Activated CD4-positive, alpha-beta memory T cell treated with anti-CD3 and anti-CD28 coated beads, Interleukin-2, amount 10 ng/mL, durations not matched to agents 7 days and 5 days (primary cell): Measurements from ENCODE around the gene DUSP7. TPM values are rescaled to one million over a fixed set of nuclear protein-coding genes. Genes with fewer than 3 reads are reported as not detected.

Experiments used
- CTCF ChIA-PET: fragments of 350-600 bp; sonication (Branson Sonifier 250); formaldehyde crosslinking; loops from one replicate; lab custom pipeline; 2021; ENCODE audit warnings: antibody characterized with exemption, inconsistent platforms; lab: Charles Lee
- POLR2A ChIA-PET: fragments of 350-600 bp; sonication (Branson Sonifier 250); formaldehyde crosslinking; loops from one replicate; lab custom pipeline; 2021; ENCODE audit warnings: antibody characterized with exemption; lab: Charles Lee
- DNase-seq: peaks from one replicate; pipeline ENCODE4 v3.0.0-alpha.2; 2020
- H3K27ac Mint-ChIP-seq: one replicate; pipeline ENCODE4 v1.8.0; 2021; ENCODE audit warnings: mild to moderate bottlenecking, mixed read lengths
- H3K27me3 Mint-ChIP-seq: one replicate; pipeline ENCODE4 v1.8.0; 2021; ENCODE audit warnings: mixed read lengths
- H3K36me3 Mint-ChIP-seq: one replicate; pipeline ENCODE4 v1.8.0; 2021; ENCODE audit warnings: low read depth, mixed read lengths
- H3K4me1 Mint-ChIP-seq: one replicate; pipeline ENCODE4 v1.8.0; 2021; ENCODE audit warnings: mixed read lengths
- H3K4me3 Mint-ChIP-seq: one replicate; pipeline ENCODE4 v1.8.0; 2021; ENCODE audit warnings: mild to moderate bottlenecking, mixed read lengths
- H3K9me3 Mint-ChIP-seq: one replicate; pipeline ENCODE4 v1.8.0; 2021; ENCODE audit warnings: mixed read lengths
- total RNA-seq, 2 experiments: library from RNA; stranded (reverse); gene quantifications; one replicate each; pipeline ENCODE4 v1.2.3, GENCODE V29; 2021

The DUSP7 gene
- total RNA-seq, 2 experiments from 2014 or later, result 40.1 to 40.9 TPM

- Mint-ChIP-seq H3K36me3 (no peaks in the 10 kb centered on the region), H3K4me1 (no peaks in the 10 kb centered on the region), H3K4me3 (no peak overlapping the region), H3K27ac (no peak overlapping the region), H3K9me3 (no peaks in the 10 kb centered on the region), H3K27me3 (no peaks in the 10 kb centered on the region)
- ChIA-PET POLR2A (no interaction called here), CTCF (interaction anchor here (2.0 kb wide), 1 partner anchor 14 kb away, joined by 8 read pairs; no protein-coding TSS in a partner anchor)
- no peak for DNase-seq
Measured at GRCh38 chr3:52015438-52016228, 40.7 kb downstream of the DUSP7 start.

- Mint-ChIP-seq H3K27ac (no peak overlapping the region), H3K36me3 (no peaks in the 10 kb centered on the region), H3K9me3 (no peaks in the 10 kb centered on the region), H3K4me3 (no peak overlapping the region), H3K4me1 (no peaks in the 10 kb centered on the region), H3K27me3 (no peaks in the 10 kb centered on the region)
- POLR2A ChIA-PET, result no interaction called here
- no peak for DNase-seq
- CTCF ChIA-PET, result no interaction called here
Measured at GRCh38 chr3:52014613-52015012, 41.8 kb downstream of the DUSP7 start.

- Mint-ChIP-seq H3K4me3 (no peak overlapping the region), H3K27me3 (no peaks in the 10 kb centered on the region), H3K4me1 (no peaks in the 10 kb centered on the region), H3K27ac (no peak overlapping the region), H3K9me3 (no peaks in the 10 kb centered on the region), H3K36me3 (no peaks in the 10 kb centered on the region)
- ChIA-PET POLR2A (interaction anchor here (1.8 to 2.5 kb wide), 2 partner anchors 18 to 39 kb away, joined by 5 to 9 read pairs; partner anchors contain the start of gene RPL29), CTCF (interaction anchor here (1.6 to 2.9 kb wide), 2 partner anchors 13 to 18 kb away, joined by 7 to 9 read pairs; partner anchors contain the start of gene RPL29)
- no peak for DNase-seq
Measured at GRCh38 chr3:52013802-52014598, 42.4 kb downstream of the DUSP7 start.

- Mint-ChIP-seq H3K4me1 (no peaks in the 10 kb centered on the region), H3K36me3 (no peaks in the 10 kb centered on the region), H3K27me3 (no peaks in the 10 kb centered on the region), H3K4me3 (no peak overlapping the region), H3K9me3 (no peaks in the 10 kb centered on the region), H3K27ac (no peak overlapping the region)
- no peak for DNase-seq
- POLR2A ChIA-PET, result interaction anchor here (1.8 to 2.5 kb wide), 2 partner anchors 17 to 40 kb away, joined by 5 to 9 read pairs; partner anchors contain the start of gene RPL29
- CTCF ChIA-PET, result interaction anchor here (1.0 to 2.9 kb wide), 3 partner anchors 12 to 24 kb away, joined by 3 to 9 read pairs (median 7); partner anchors contain the start of gene RPL29
Measured at GRCh38 chr3:52012699-52013098, 43.7 kb downstream of the DUSP7 start.

GRCh38 chr3:52010431-52010830 is 45.9 kb downstream of the DUSP7 start:
- H3K27me3 Mint-ChIP-seq, result no peaks in the 10 kb centered on the region
- CTCF ChIA-PET, result interaction anchor here (1.5 kb wide), 1 partner anchor 10 kb away, joined by 4 read pairs; no protein-coding TSS in a partner anchor
- POLR2A ChIA-PET, result no interaction called here
- H3K36me3 Mint-ChIP-seq, result no peaks in the 10 kb centered on the region
- no peak overlapping the region for H3K27ac Mint-ChIP-seq
- H3K4me1 Mint-ChIP-seq, result peaks cover 8% of the 10 kb centered on the region
- no peaks in the 10 kb centered on the region for H3K9me3 Mint-ChIP-seq
- no peak for DNase-seq
- no peak overlapping the region for H3K4me3 Mint-ChIP-seq

- Mint-ChIP-seq H3K27ac (no peak overlapping the region), H3K9me3 (no peaks in the 10 kb centered on the region), H3K27me3 (no peaks in the 10 kb centered on the region), H3K4me1 (peaks cover 10% of the 10 kb centered on the region), H3K4me3 (no peak overlapping the region), H3K36me3 (no peaks in the 10 kb centered on the region)
- no peak for DNase-seq
- ChIA-PET POLR2A (no interaction called here), CTCF (interaction anchor here (0.6 kb wide), 1 partner anchor 116 kb away, joined by 3 read pairs; no protein-coding TSS in a partner anchor)
Measured at GRCh38 chr3:52007291-52007690, 49.1 kb downstream of the DUSP7 start.

- DNase-seq, result no peak
- Mint-ChIP-seq H3K27ac (no peak overlapping the region), H3K27me3 (no peaks in the 10 kb centered on the region), H3K36me3 (no peaks in the 10 kb centered on the region), H3K4me1 (peaks cover 13% of the 10 kb centered on the region), H3K9me3 (no peaks in the 10 kb centered on the region), H3K4me3 (no peak overlapping the region)
- CTCF ChIA-PET, result no interaction called here
- POLR2A ChIA-PET, result no interaction called here
Measured at GRCh38 chr3:52006820-52007133, 49.6 kb downstream of the DUSP7 start.

GRCh38 chr3:52006017-52006819 is 50.2 kb downstream of the DUSP7 start:
- no peaks in the 10 kb centered on the region for H3K27me3 Mint-ChIP-seq
- no peak for DNase-seq
- peaks cover 16% of the 10 kb centered on the region for H3K4me1 Mint-ChIP-seq
- POLR2A ChIA-PET, result no interaction called here
- CTCF ChIA-PET, result interaction anchor here (1.1 kb wide), 1 partner anchor 139 kb away, joined by 3 read pairs; no protein-coding TSS in a partner anchor
- H3K36me3 Mint-ChIP-seq, result no peaks in the 10 kb centered on the region
- no peak overlapping the region for H3K4me3 Mint-ChIP-seq
- H3K9me3 Mint-ChIP-seq, result no peaks in the 10 kb centered on the region
- no peak overlapping the region for H3K27ac Mint-ChIP-seq

- H3K4me3 Mint-ChIP-seq, result no peak overlapping the region
- ChIA-PET CTCF (interaction anchor here (1.1 kb wide), 1 partner anchor 139 kb away, joined by 3 read pairs; no protein-coding TSS in a partner anchor), POLR2A (no interaction called here)
- no peaks in the 10 kb centered on the region for H3K9me3 Mint-ChIP-seq
- no peaks in the 10 kb centered on the region for H3K36me3 Mint-ChIP-seq
- no peaks in the 10 kb centered on the region for H3K27me3 Mint-ChIP-seq
- H3K27ac Mint-ChIP-seq, result no peak overlapping the region
- H3K4me1 Mint-ChIP-seq, result peaks cover 16% of the 10 kb centered on the region
- DNase-seq, result no peak
Measured at GRCh38 chr3:52005571-52005986, 50.8 kb downstream of the DUSP7 start.

- Mint-ChIP-seq H3K27ac (no peak overlapping the region), H3K4me1 (peaks cover 16% of the 10 kb centered on the region), H3K36me3 (no peaks in the 10 kb centered on the region), H3K9me3 (no peaks in the 10 kb centered on the region), H3K4me3 (no peak overlapping the region), H3K27me3 (no peaks in the 10 kb centered on the region)
- ChIA-PET CTCF (interaction anchor here (1.1 to 5.5 kb wide), 4 partner anchors 51 to 140 kb away, joined by 3 to 54 read pairs (median 15); partner anchors contain the start of gene DUSP7), POLR2A (no interaction called here)
- no peak for DNase-seq
Measured at GRCh38 chr3:52004906-52005395, 51.4 kb downstream of the DUSP7 start.

GRCh38 chr3:52004163-52004787 is 52.1 kb downstream of the DUSP7 start:
- ChIA-PET CTCF (interaction anchor here (0.5 to 5.5 kb wide), 8 partner anchors 31 to 217 kb away, joined by 3 to 54 read pairs (median 4); partner anchors contain the start of gene DUSP7), POLR2A (no interaction called here)
- Mint-ChIP-seq H3K27ac (no peak overlapping the region), H3K9me3 (no peaks in the 10 kb centered on the region), H3K4me1 (peaks cover 16% of the 10 kb centered on the region), H3K27me3 (no peaks in the 10 kb centered on the region), H3K36me3 (no peaks in the 10 kb centered on the region), H3K4me3 (no peak overlapping the region)
- no peak for DNase-seq
